IMR-90 (cell line): ENCODE data around the gene OR6J1. TPM values are rescaled to one million over a fixed set of nuclear protein-coding genes. Genes with fewer than 3 reads are reported as not detected.

Source experiments
- ATAC-seq: fragments of 200-7000 bp; cut with Tn5 transposase; 2 replicates; pipeline ENCODE4 v1.9.1; 2020; ENCODE audit warnings: low read depth, mild to moderate bottlenecking, moderate library complexity
- BruUV-seq: library from RNA; stranded (reverse); fragments of 400-500 nt; replicated peaks from 2 replicates; lab custom pipeline; 2021; lab: Mats Ljungman, UMichigan
- CTCF ChIA-PET: fragments of 300-600 bp; formaldehyde crosslinking; extraction: SDS; loops from one replicate; lab custom pipeline; 2021; ENCODE audit warnings: antibody characterized with exemption; lab: Yijun Ruan, JAX
- POLR2A ChIA-PET: fragments of 300-600 bp; sonication (Branson Sonifier 250); formaldehyde crosslinking; loops from one replicate; lab custom pipeline; 2022; ENCODE audit warnings: antibody characterized with exemption; ENCODE audit not compliant: unreplicated experiment; lab: Charles Lee
- DNase-seq: peaks from one replicate; pipeline ENCODE4 v3.0.0; 2013
- H2AFZ ChIP-seq: replicated peaks from 2 replicates; pipeline ENCODE3; 2013; ENCODE audit warnings: low read length, mild to moderate bottlenecking; ENCODE audit not compliant: poor library complexity
- H2AK5ac ChIP-seq: 2 replicates; pipeline ENCODE4 v1.6.1; 2013; ENCODE audit warnings: low read depth, low read length, inconsistent platforms
- H2AK9ac ChIP-seq: replicated peaks from 2 replicates; pipeline ENCODE3; 2013; ENCODE audit warnings: mild to moderate bottlenecking, low read depth, low read length, moderate library complexity; ENCODE audit not compliant: poor library complexity
- H2BK120ac ChIP-seq: 2 replicates; pipeline ENCODE4 v1.6.1; 2013; ENCODE audit warnings: low read depth, low read length, inconsistent platforms
- H2BK15ac ChIP-seq: 3 replicates; pipeline ENCODE4 v1.6.1; 2013; ENCODE audit warnings: low read depth, low read length, inconsistent platforms
- H2BK20ac ChIP-seq: 2 replicates; pipeline ENCODE4 v1.6.1; 2013; ENCODE audit warnings: low read depth, mild to moderate bottlenecking, inconsistent platforms, low read length, moderate library complexity
- H2BK5ac ChIP-seq: 2 replicates; pipeline ENCODE4 v1.6.1; 2013; ENCODE audit warnings: mild to moderate bottlenecking, low read depth, low read length, inconsistent platforms; ENCODE audit not compliant: poor library complexity, severe bottlenecking
- H3K14ac ChIP-seq: replicated peaks from 2 replicates; pipeline ENCODE4 v1.6.1; 2013; ENCODE audit warnings: low read depth, low read length, inconsistent platforms
- H3K18ac ChIP-seq: 2 replicates; pipeline ENCODE4 v1.6.1; 2013; ENCODE audit warnings: low read depth, low read length, control low read depth
- H3K23ac ChIP-seq: 2 replicates; pipeline ENCODE4 v1.6.1; 2013; ENCODE audit warnings: low read depth, low read length, inconsistent platforms
- H3K27ac ChIP-seq: 2 replicates; pipeline ENCODE4 v1.5.1; 2013; ENCODE audit warnings: mild to moderate bottlenecking, control low read depth, low read length; ENCODE audit not compliant: insufficient read depth
- H3K27me3 ChIP-seq: 2 replicates; pipeline ENCODE4 v1.6.1; 2013; ENCODE audit warnings: low read length; ENCODE audit not compliant: control insufficient read depth, insufficient read depth
- H3K36me3 ChIP-seq: 2 replicates; pipeline ENCODE4 v1.6.1; 2013; ENCODE audit warnings: low read length, mixed read lengths; ENCODE audit not compliant: control insufficient read depth, insufficient read depth
- H3K4ac ChIP-seq: 2 replicates; pipeline ENCODE4 v1.6.1; 2013; ENCODE audit warnings: low read depth, low read length, inconsistent platforms
- H3K4me1 ChIP-seq: 2 replicates; pipeline ENCODE4 v1.6.1; 2013; ENCODE audit warnings: low read length, mixed read lengths; ENCODE audit not compliant: control insufficient read depth, insufficient read depth
- H3K4me2 ChIP-seq: 2 replicates; pipeline ENCODE4 v1.6.1; 2013; ENCODE audit warnings: low read depth, mild to moderate bottlenecking, control low read depth, low read length, moderate library complexity
- H3K4me3 ChIP-seq: 2 replicates; pipeline ENCODE4 v1.5.1; 2013; ENCODE audit warnings: low read depth, mild to moderate bottlenecking, control low read depth, low read length, moderate library complexity; ENCODE audit not compliant: insufficient read depth
- H3K56ac ChIP-seq: 2 replicates; pipeline ENCODE4 v1.6.1; 2013; ENCODE audit warnings: low read length, inconsistent platforms; ENCODE audit not compliant: insufficient read depth; ENCODE audit errors: extremely low read depth
- H3K79me1 ChIP-seq, 2 experiments: 2 replicates each; pipeline ENCODE4 v1.6.1; 2013; ENCODE audit warnings: low read length in 2 of 2, inconsistent platforms in 1 of 2, low read depth in 1 of 2
- H3K9ac ChIP-seq: 2 replicates; pipeline ENCODE4 v1.6.1; 2013; ENCODE audit warnings: low read depth, low read length, control low read depth
- H3K9me1 ChIP-seq: 2 replicates; pipeline ENCODE4 v1.6.1; 2013; ENCODE audit warnings: low read length, inconsistent platforms; ENCODE audit not compliant: insufficient read depth
- H3K9me3 ChIP-seq: 2 replicates; pipeline ENCODE4 v1.6.1; 2013; ENCODE audit warnings: low read length; ENCODE audit not compliant: control insufficient read depth, insufficient read depth
- H4K20me1 ChIP-seq: 2 replicates; pipeline ENCODE4 v1.6.1; 2013; ENCODE audit warnings: low read length, inconsistent platforms; ENCODE audit not compliant: insufficient read depth
- H4K5ac ChIP-seq: 2 replicates; pipeline ENCODE4 v1.6.1; 2013; ENCODE audit warnings: mild to moderate bottlenecking, low read depth, low read length, control low read depth
- H4K8ac ChIP-seq, 2 experiments: 2 replicates each; pipeline ENCODE4 v1.6.1; 2013; ENCODE audit warnings: low read depth in 2 of 2, low read length in 2 of 2, control low read depth in 1 of 2, inconsistent platforms in 1 of 2
- H4K91ac ChIP-seq: 2 replicates; pipeline ENCODE4 v1.6.1; 2013; ENCODE audit warnings: low read depth, low read length, inconsistent platforms; ENCODE audit not compliant: insufficient read depth
- MAFK ChIP-seq: IDR thresholded peaks from 2 replicates; pipeline ENCODE4 v1.6.1; 2012; ENCODE audit warnings: low read depth, low read length, improper control_type of control experiment
- MXI1 ChIP-seq: IDR thresholded peaks from 2 replicates; pipeline ENCODE4 v1.6.1; 2012; ENCODE audit warnings: low read depth, mild to moderate bottlenecking, low read length, moderate library complexity, borderline replicate concordance
- NFE2L2 ChIP-seq: fragments of 150-350 bp; IDR thresholded peaks from 2 replicates; pipeline ENCODE4 v1.6.1; 2016; ENCODE audit warnings: low read depth, mild to moderate bottlenecking, low read length
- POLR2A ChIP-seq: IDR thresholded peaks from 2 replicates; pipeline ENCODE4 v1.6.1; 2012; ENCODE audit warnings: mild to moderate bottlenecking, low read depth, low read length
- WGBS, 2 experiments: methylation state at CpG; one replicate each; pipeline versions ENCODE4 v1.1.5 to v1.1.7; 2013; ENCODE audit warnings: missing lambda C conversion rate in 2 of 2; ENCODE audit not compliant: insufficient read length in 1 of 2; ENCODE audit errors: extremely low coverage in 2 of 2; 5-methylcytosine and 5-hydroxymethylcytosine counted together
- dilution Hi-C: fragments of 300-500 bp; cut with HindIII; formaldehyde crosslinking; loops from one replicate; pipeline ENCODE4 v1.14.3; 2018; ENCODE audit warnings: low sequenced_read_pairs; ENCODE audit not compliant: unreplicated experiment
- in situ Hi-C: fragments of 300-500 bp; cut with MboI; formaldehyde crosslinking; loops from 3 replicates; pipeline ENCODE4 v1.14.3; 2019; ENCODE audit warnings: low sequenced_read_pairs, inconsistent platforms, mixed read lengths
- intact Hi-C: fragments of 100-400 bp; cut with micrococcal nuclease; formaldehyde crosslinking; loops from 2 replicates; pipeline ENCODE4 v1.10.0; 2022
- polyA plus RNA-seq, 3 experiments: library from polyadenylated mRNA; depleted of rRNA; stranded (reverse); fragments of >200 nt; gene quantifications; 2 replicates each; pipeline ENCODE4 v1.2.3, GENCODE V29; 2012; ENCODE audit warnings: low replicate concordance in 1 of 3
- total RNA-seq: library from RNA; depleted of rRNA; stranded (reverse); fragments of >200 nt; gene quantifications from 2 replicates; pipeline ENCODE4 v1.2.3, GENCODE V29; 2012

Gene OR6J1
- total and polyA plus RNA-seq, 2 of the 4 experiments (the other 2 are of a cell fraction): not detected

DNA sequence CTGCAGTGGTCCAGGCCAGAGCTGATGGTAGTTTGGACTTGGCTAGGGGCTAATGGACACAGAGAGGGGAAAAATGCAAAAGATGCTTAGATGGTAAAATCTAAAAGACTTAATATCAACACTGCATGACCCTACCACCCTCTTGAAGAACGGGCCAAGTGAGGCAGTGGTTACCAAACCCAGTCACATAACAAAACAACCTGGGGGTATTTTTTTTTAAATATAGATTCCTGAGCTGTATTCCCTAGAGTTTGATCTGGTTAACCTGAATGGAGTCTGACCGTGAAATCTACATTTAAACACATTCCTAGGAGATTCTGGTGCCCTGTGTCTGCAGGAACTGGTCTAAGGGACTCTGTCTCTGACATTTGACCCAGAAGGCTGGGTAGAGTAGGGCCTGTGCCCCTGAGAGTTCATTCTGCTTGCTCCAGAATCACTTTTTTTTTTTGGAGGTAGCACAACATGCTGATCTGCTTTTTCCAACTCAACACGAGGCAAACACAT lies 30.4 kb downstream of the OR6J1 start:
- Histone ChIP-seq H3K9ac (no peak overlapping the region), H3K27ac (peak overlapping the region; percentile 57), H4K91ac (peak overlapping the region; percentile 80), H3K23ac (peak overlapping the region; percentile 85), H2BK120ac (peak overlapping the region; percentile 90), H3K9me1 (peaks cover 31% of the 10 kb centered on the region), H2AK5ac (peak overlapping the region; percentile 90), H4K5ac (peak overlapping the region; percentile 9; the same call in 1 of the 2 replicates), H3K79me1 (no peaks in the 10 kb centered on the region; a peak in 1 of 4 replicates), H3K4ac (peak overlapping the region; percentile 82), H2BK15ac (peak overlapping the region; percentile 48; the same call in 2 of the 3 replicates), H3K14ac (peak overlapping the region; percentile 76), H3K36me3 (peaks cover 30% of the 10 kb centered on the region), H3K4me3 (no peak overlapping the region), H3K56ac (peak overlapping the region; percentile 68; the same call in 1 of the 2 replicates), H3K4me1 (peaks cover 7% of the 10 kb centered on the region), H2AK9ac (peak overlapping the region; percentile 55), H2BK5ac (peak overlapping the region; percentile 68), H2AFZ (peak overlapping the region; percentile 38), H3K27me3 (no peaks in the 10 kb centered on the region), H3K18ac (peak overlapping the region; percentile 11; the same call in 1 of the 2 replicates), H4K20me1 (no peaks in the 10 kb centered on the region), H3K4me2 (peak overlapping the region; percentile 4), H2BK20ac (peak overlapping the region; percentile 67), H4K8ac (peak overlapping the region; percentile 39 to 76; a peak in 3 of 4 replicates), H3K9me3 (no peaks in the 10 kb centered on the region)
- peak; percentile 72; the same call in 1 of the 2 replicates for TF ChIP-seq MXI1
- peak; percentile 63; the same call in 1 of the 2 replicates for TF ChIP-seq MAFK
- TF ChIP-seq NFE2L2: no peak
- TF ChIP-seq POLR2A: peak; percentile 20; the same call in 1 of the 2 replicates
- ChIA-PET CTCF (interaction anchor here (0.6 kb wide), 1 partner anchor 10 kb away, joined by 4 read pairs; no protein-coding TSS in a partner anchor), POLR2A (no interaction called here)
- dilution Hi-C loops (no loop called here), in situ Hi-C loops (no loop called here), intact Hi-C loops (no loop called here)
- no peak for DNase-seq
- WGBS, 2 experiments: no CpG with 5 or more reads among the region's 3 CpGs
- peak; percentile 21 for ATAC-seq
- no TSS peak for BruUV-seq
